ENCODE measurements around the gene GOLGA3.

GRCh38 chr12:132728502-132728901 is 100.2 kb downstream of the GOLGA3 start:
- TF ChIP-seq CTCF (IDR thresholded peaks at IDR 0.05): no peak
- TF ChIP-seq POLR2A (IDR thresholded peaks at IDR 0.05): no peak
